ENCODE results near the gene PRKAG2. TPM values are rescaled to one million over a fixed set of nuclear protein-coding genes. Genes with fewer than 3 reads are reported as not detected.

PRKAG2 gene
- total and polyA plus RNA-seq, 2 of the 8 experiments (the other 6 are each of a cell fraction or from before 2014, with no cell fraction given), result 7.5 to 18.1 TPM

- no peak for TF ChIP-seq SP1 (IDR thresholded peaks at IDR 0.05; ENCODE audit: low read depth, low read length)
- TF ChIP-seq TBP (IDR thresholded peaks at IDR 0.05; ENCODE audit: low read depth, low read length), result no peak
- TF ChIP-seq JUN (IDR thresholded peaks at IDR 0.05; ENCODE audit: low read depth, low read length), result no peak
- no peak for TF ChIP-seq JUND (IDR thresholded peaks at IDR 0.05; ENCODE audit: low read length)
- TF ChIP-seq PHF8 (conservative IDR thresholded peaks at IDR 0.05; ENCODE audit: low read depth, low read length), result no peak
These were observed 184.2 kb downstream of the PRKAG2 start (continued) for GRCh38 chr7:151692721-151693120.

All from H1 (cell line).